K562 (cell line): ENCODE results near the gene WFDC2. TPM values are rescaled to one million over a fixed set of nuclear protein-coding genes. Genes with fewer than 3 reads are reported as not detected.

Source experiments
- ATAC-seq: fragments of 200-7000 bp; cut with Tn5 transposase; 3 replicates; pipeline ENCODE4 v1.9.1; 2020; ENCODE audit warnings: moderate library complexity
- BruUV-seq: library from RNA; stranded (reverse); fragments of 400-500 nt; replicated peaks from 2 replicates; lab custom pipeline; 2021; lab: Mats Ljungman, UMichigan
- CTCF ChIA-PET: fragments of 300-600 bp; formaldehyde crosslinking; extraction: SDS; loops from one replicate; lab custom pipeline; 2021; ENCODE audit warnings: low intra/inter-chr PET ratio; lab: Yijun Ruan, JAX
- POLR2A ChIA-PET: fragments of 300-600, 350-650 bp; sonication (Branson Sonifier 250); formaldehyde crosslinking; extraction: SDS; loops from one replicate; lab custom pipeline; 2021; ENCODE audit warnings: antibody characterized with exemption, inconsistent platforms; lab: Yijun Ruan, JAX
- DNase-seq, 4 experiments: peaks; one replicate each; pipeline versions ENCODE4 v3.0.0 to v3.0.0-alpha.2; 2011 to 2018; ENCODE audit warnings: low spot score in 3 of 4, mixed read lengths in 3 of 4; ENCODE audit errors: extremely low read depth in 1 of 4
- FAIRE-seq: peaks from 2 replicates; lab custom pipeline; 2011; peaks lifted over from hg19 to GRCh38; lab: Jason Lieb, UNC
- H2AFZ ChIP-seq: 2 replicates; pipeline ENCODE4 v1.6.0; 2011; ENCODE audit warnings: low read depth, low read length, control low read depth, inconsistent platforms
- H3K27ac ChIP-seq: fragments of 200-600 bp; 3 replicates; pipeline ENCODE4 v1.8.0; 2011; ENCODE audit warnings: low read depth, mild to moderate bottlenecking, control low read depth, inconsistent platforms, low read length, moderate library complexity, mixed read lengths; ENCODE audit errors: extremely low read depth
- H3K27me3 ChIP-seq, 2 experiments: fragments of 300-600 bp in 1 of 2; 2 replicates in 1 of 2; 3 replicates in 1 of 2; pipeline versions ENCODE4 v1.6.0 to v1.8.0; 2011; ENCODE audit warnings: inconsistent platforms in 2 of 2, low read length in 2 of 2, mild to moderate bottlenecking in 1 of 2, mixed read lengths in 1 of 2, moderate library complexity in 1 of 2; ENCODE audit not compliant: control insufficient read depth in 2 of 2, insufficient read depth in 2 of 2
- H3K36me3 ChIP-seq: fragments of 300-600 bp; 3 replicates; pipeline ENCODE4 v1.8.0; 2011; ENCODE audit warnings: mild to moderate bottlenecking, low read length, inconsistent platforms; ENCODE audit not compliant: control insufficient read depth, insufficient read depth
- H3K4me1 ChIP-seq, 2 experiments: fragments of 200-600 bp in 1 of 2; replicated peaks in 1 of 2; 2 replicates in 1 of 2; 3 replicates in 1 of 2; pipeline versions ENCODE4 v1.5.1 to v1.8.0; 2011; ENCODE audit warnings: inconsistent platforms in 2 of 2, low read length in 2 of 2, mild to moderate bottlenecking in 1 of 2, mixed read lengths in 1 of 2, moderate library complexity in 1 of 2; ENCODE audit not compliant: control insufficient read depth in 2 of 2, insufficient read depth in 2 of 2
- H3K4me2 ChIP-seq: 2 replicates; pipeline ENCODE4 v1.6.1; 2011; ENCODE audit warnings: low read length, control low read depth, inconsistent platforms, mixed read lengths; ENCODE audit not compliant: insufficient read depth
- H3K4me3 ChIP-seq: fragments of 200-600 bp; sonication (generic), shearing (Covaris generic); 2 replicates; pipeline ENCODE4 v1.5.1; 2016; ENCODE audit warnings: control low read depth, inconsistent platforms
- H3K79me2 ChIP-seq: fragments of 200-600 bp; 3 replicates; pipeline ENCODE4 v1.8.0; 2011; ENCODE audit warnings: low read length, inconsistent platforms; ENCODE audit not compliant: control insufficient read depth, insufficient read depth
- H3K9ac ChIP-seq, 2 experiments: 2 replicates each; pipeline versions ENCODE4 v1.6.0 to v1.6.1; 2011; ENCODE audit warnings: low read depth in 2 of 2, low read length in 2 of 2, control low read depth in 1 of 2, inconsistent platforms in 1 of 2, mild to moderate bottlenecking in 1 of 2, mixed read lengths in 1 of 2; ENCODE audit not compliant: insufficient read depth in 1 of 2
- H3K9me1 ChIP-seq: one replicate; pipeline ENCODE4 v1.6.0; 2011; ENCODE audit warnings: inconsistent platforms, mild to moderate bottlenecking, low read length, moderate library complexity; ENCODE audit not compliant: control insufficient read depth, insufficient read depth
- H3K9me3 ChIP-seq: replicated peaks from 2 replicates; pipeline ENCODE4 v1.5.1; 2011; ENCODE audit warnings: low read depth, low read length, inconsistent platforms; ENCODE audit not compliant: control insufficient read depth, insufficient read depth
- H4K20me1 ChIP-seq: replicated peaks from 2 replicates; pipeline ENCODE4 v1.6.1; 2011; ENCODE audit warnings: low read length, inconsistent platforms, mixed read lengths; ENCODE audit not compliant: control insufficient read depth, insufficient read depth
- CBFA2T3 ChIP-seq: fragments of 450-650 bp; IDR thresholded peaks from 2 replicates; pipeline ENCODE4 v1.6.1; 2017
- FOXJ3 ChIP-seq: sonication (generic); formaldehyde crosslinking; IDR thresholded peaks from 2 replicates; pipeline ENCODE4 v1.4.0; 2020; ENCODE audit warnings: mild to moderate bottlenecking, missing genetic modification reagents
- ZNF445 ChIP-seq: fragments of 250-450 bp; sonication (Bioruptor Pico); IDR thresholded peaks from 2 replicates; pipeline ENCODE4 v1.4.0; 2020; ENCODE audit warnings: low read depth, mild to moderate bottlenecking, moderate library complexity
- ZNF696 ChIP-seq: fragments of 250-450 bp; sonication (Bioruptor Pico); conservative IDR thresholded peaks from 2 replicates; pipeline ENCODE4 v1.4.0; 2020; ENCODE audit warnings: mild to moderate bottlenecking, moderate library complexity
- WGBS: fragments of 100-300 bp; shearing (Covaris generic); methylation state at CpG from one replicate; pipeline ENCODE4 v1.1.6; 2016; ENCODE audit warnings: low coverage, mixed read lengths; ENCODE audit not compliant: insufficient coverage; ENCODE audit errors: missing lambda C conversion rate; 5-methylcytosine and 5-hydroxymethylcytosine counted together
- in situ Hi-C: fragments of 300-500 bp; cut with MboI; formaldehyde crosslinking; loops from 4 replicates; pipeline ENCODE4 v1.15.0; 2018; ENCODE audit warnings: inconsistent platforms, mixed read lengths
- intact Hi-C: fragments of 100-400 bp; cut with micrococcal nuclease; formaldehyde crosslinking; loops from 2 replicates; pipeline ENCODE4 v1.14.2; 2022
- polyA plus RNA-seq, 8 experiments: library from polyadenylated mRNA; depleted of rRNA in 4 of 8; stranded (reverse) in 5 of 8; unstranded in 3 of 8; fragments of >200 nt; fragmentation: Nextera tagmentation in 2 of 8; fragmentation: Illumina TruSeq in 1 of 8; extraction: Ambion mirVana in 2 of 8; extraction: Trizol in 1 of 8; gene quantifications; 2 replicates each; pipeline versions ENCODE4 v1.2.1 to v1.2.3, GENCODE V29; 2011 to 2014; ENCODE audit warnings: inconsistent platforms in 1 of 8, missing spikeins in 1 of 8
- total RNA-seq, 7 experiments: library from RNA; depleted of rRNA in 6 of 7; stranded (reverse); fragments of >200 nt in 6 of 7; fragmentation: Illumina TruSeq in 2 of 7; extraction: Trizol in 2 of 7; gene quantifications; 2 replicates each; pipeline versions ENCODE4 v1.2.1 to v1.2.3, GENCODE V29; 2011 to 2021; ENCODE audit warnings: low replicate concordance in 1 of 7
- TF ChIP-seq, protein P1 (sequence below): fragments of 250-450 bp; sonication (Bioruptor Pico); IDR thresholded peaks from 2 replicates; pipeline ENCODE4 v1.5.0; 2022; ENCODE audit warnings: mild to moderate bottlenecking

Gene WFDC2
- total and polyA plus RNA-seq, 9 of the 15 experiments (the other 6 are each of a cell fraction or from before 2014, with no cell fraction given): not detected

DNA sequence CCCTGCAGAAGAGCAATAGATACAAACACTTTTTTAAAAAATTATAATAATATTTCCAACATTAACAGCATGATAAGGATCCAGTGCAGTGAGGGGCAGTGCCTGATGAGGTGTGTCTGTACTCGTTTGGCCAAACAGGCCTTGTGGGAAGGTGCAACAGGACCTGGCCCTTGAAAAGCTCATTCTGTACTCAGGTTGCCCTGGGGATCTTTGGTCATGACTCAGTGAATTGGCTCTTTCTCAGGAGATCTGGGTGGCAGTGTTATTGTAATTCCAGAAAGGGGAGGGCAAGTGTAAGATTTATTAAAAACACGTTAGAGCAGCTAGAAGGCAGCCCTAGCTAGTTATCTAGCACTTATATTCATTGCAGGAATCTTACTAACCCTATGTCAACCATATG is 48.7 kb downstream of the WFDC2 start:
- Histone ChIP-seq H3K9ac (no peak overlapping the region), H3K9me1 (no peaks in the 10 kb centered on the region), H3K27me3 (no peaks in the 10 kb centered on the region), H4K20me1 (no peaks in the 10 kb centered on the region), H3K36me3 (no peaks in the 10 kb centered on the region), H3K9me3 (no peaks in the 10 kb centered on the region), H3K79me2 (no peaks in the 10 kb centered on the region), H2AFZ (no peak overlapping the region), H3K27ac (no peak overlapping the region), H3K4me2 (no peak overlapping the region), H3K4me3 (no peak overlapping the region), H3K4me1 (no peaks in the 10 kb centered on the region)
- no TSS peak for BruUV-seq
- FAIRE-seq: no peak
- no peak for ATAC-seq
- in situ Hi-C loops (no loop called here), intact Hi-C loops (no loop called here)
- CTCF ChIA-PET: no interaction called here
- no peak for TF ChIP-seq CBFA2T3
- TF ChIP-seq, protein P1, sequence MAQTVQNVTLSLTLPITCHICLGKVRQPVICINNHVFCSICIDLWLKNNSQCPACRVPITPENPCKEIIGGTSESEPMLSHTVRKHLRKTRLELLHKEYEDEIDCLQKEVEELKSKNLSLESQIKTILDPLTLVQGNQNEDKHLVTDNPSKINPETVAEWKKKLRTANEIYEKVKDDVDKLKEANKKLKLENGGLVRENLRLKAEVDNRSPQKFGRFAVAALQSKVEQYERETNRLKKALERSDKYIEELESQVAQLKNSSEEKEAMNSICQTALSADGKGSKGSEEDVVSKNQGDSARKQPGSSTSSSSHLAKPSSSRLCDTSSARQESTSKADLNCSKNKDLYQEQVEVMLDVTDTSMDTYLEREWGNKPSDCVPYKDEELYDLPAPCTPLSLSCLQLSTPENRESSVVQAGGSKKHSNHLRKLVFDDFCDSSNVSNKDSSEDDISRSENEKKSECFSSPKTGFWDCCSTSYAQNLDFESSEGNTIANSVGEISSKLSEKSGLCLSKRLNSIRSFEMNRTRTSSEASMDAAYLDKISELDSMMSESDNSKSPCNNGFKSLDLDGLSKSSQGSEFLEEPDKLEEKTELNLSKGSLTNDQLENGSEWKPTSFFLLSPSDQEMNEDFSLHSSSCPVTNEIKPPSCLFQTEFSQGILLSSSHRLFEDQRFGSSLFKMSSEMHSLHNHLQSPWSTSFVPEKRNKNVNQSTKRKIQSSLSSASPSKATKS (CRISPR knock-in tag): no peak
- no peak for TF ChIP-seq FOXJ3 (CRISPR knock-in tag)
- no peak for TF ChIP-seq ZNF445 (CRISPR knock-in tag)
- no peak for TF ChIP-seq ZNF696 (CRISPR knock-in tag)
- 5% methylated on average over 2 of the region's 2 CpGs for WGBS
- no peak for DNase-seq
- POLR2A ChIA-PET: interaction anchor here (1.2 kb wide), 1 partner anchor 9 kb away, joined by 3 read pairs; no protein-coding TSS in a partner anchor
